HEK293T (cell line): ENCODE results near the gene FBXO7.

Experiments used
- CTCF ChIA-PET: fragments of 350-600 bp; formaldehyde crosslinking; extraction: SDS; loops from one replicate; lab custom pipeline; 2021; ENCODE audit warnings: antibody characterized with exemption, inconsistent platforms; lab: Yijun Ruan, JAX
- POLR2A ChIA-PET: fragments of 350-600 bp; formaldehyde crosslinking; extraction: SDS; loops from one replicate; lab custom pipeline; 2020; ENCODE audit warnings: antibody characterized with exemption, inconsistent platforms; lab: Yijun Ruan, JAX
- DNase-seq: peaks from one replicate; pipeline ENCODE4 v3.0.0; 2012; ENCODE audit warnings: mixed read lengths; ENCODE audit errors: extremely low spot score
- ARNT ChIP-seq: fragments of 450-650 bp; IDR thresholded peaks from 2 replicates; pipeline ENCODE4 v1.6.1; 2017; ENCODE audit warnings: mild to moderate bottlenecking
- BHLHE40 ChIP-seq: fragments of 450-650 bp; IDR thresholded peaks from 2 replicates; pipeline ENCODE4 v1.6.1; 2016; ENCODE audit warnings: mild to moderate bottlenecking, moderate library complexity, borderline replicate concordance
- CTBP1 ChIP-seq: fragments of 450-650 bp; IDR thresholded peaks from 2 replicates; pipeline ENCODE4 v1.6.1; 2016; ENCODE audit warnings: borderline replicate concordance
- ELF4 ChIP-seq: fragments of 450-650 bp; IDR thresholded peaks from 2 replicates; pipeline ENCODE4 v1.6.1; 2017; ENCODE audit warnings: antibody characterized with exemption
- FOXA1 ChIP-seq: fragments of 450-650 bp; IDR thresholded peaks from 2 replicates; pipeline ENCODE4 v1.6.1; 2016; ENCODE audit warnings: mild to moderate bottlenecking
- FOXK2 ChIP-seq: fragments of 450-650 bp; IDR thresholded peaks from 2 replicates; pipeline ENCODE4 v1.6.1; 2016; ENCODE audit warnings: mild to moderate bottlenecking
- FOXM1 ChIP-seq: fragments of 450-650 bp; IDR thresholded peaks from 2 replicates; pipeline ENCODE4 v1.6.1; 2017; ENCODE audit warnings: mild to moderate bottlenecking, borderline replicate concordance
- HDGF ChIP-seq: fragments of 450-650 bp; IDR thresholded peaks from 2 replicates; pipeline ENCODE4 v1.6.1; 2017; ENCODE audit warnings: antibody characterized with exemption, borderline replicate concordance
- L3MBTL2 ChIP-seq: fragments of 450-650 bp; conservative IDR thresholded peaks from 2 replicates; pipeline ENCODE4 v1.6.1; 2016; ENCODE audit warnings: mild to moderate bottlenecking
- LEF1 ChIP-seq: fragments of 450-650 bp; IDR thresholded peaks from 2 replicates; pipeline ENCODE4 v1.6.1; 2017; ENCODE audit warnings: mild to moderate bottlenecking, borderline replicate concordance
- NFRKB ChIP-seq: fragments of 450-650 bp; IDR thresholded peaks from 2 replicates; pipeline ENCODE4 v1.6.1; 2016; ENCODE audit warnings: mild to moderate bottlenecking, moderate library complexity
- SP1 ChIP-seq: fragments of 450-650 bp; IDR thresholded peaks from 2 replicates; pipeline ENCODE4 v1.6.1; 2017
- SUZ12 ChIP-seq: fragments of 450-650 bp; IDR thresholded peaks from 2 replicates; pipeline ENCODE4 v1.6.1; 2016; ENCODE audit warnings: mild to moderate bottlenecking
- TARDBP ChIP-seq: fragments of 450-650 bp; IDR thresholded peaks from 2 replicates; pipeline ENCODE4 v1.6.1; 2016
- ZNF384 ChIP-seq: fragments of 450-650 bp; IDR thresholded peaks from 2 replicates; pipeline ENCODE4 v1.6.1; 2016
- TF ChIP-seq, protein P1 (sequence below): fragments of 450-650 bp; IDR thresholded peaks from 2 replicates; pipeline ENCODE4 v1.6.1; 2016

Gene FBXO7

DNA sequence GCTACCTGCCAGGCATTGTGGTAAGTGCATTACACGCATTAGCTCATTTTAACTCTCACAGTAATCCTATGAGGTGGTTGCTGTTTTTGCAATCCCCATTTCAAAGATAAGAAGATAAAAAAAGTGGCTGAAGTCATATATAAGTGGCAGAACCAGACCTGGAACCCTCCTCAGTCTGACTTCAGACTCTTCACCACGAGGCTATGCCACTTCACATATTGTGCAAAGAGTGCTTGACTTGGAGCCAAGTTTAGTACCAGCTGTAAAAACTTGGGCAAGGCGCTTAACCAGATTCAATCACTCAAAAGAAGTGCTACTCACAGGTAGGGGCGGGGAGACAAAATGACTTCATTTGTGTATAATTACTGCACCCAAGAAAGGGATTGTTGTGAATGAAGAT is 25.6 kb upstream of the FBXO7 start:
- ChIA-PET POLR2A (no interaction called here), CTCF (no interaction called here)
- no peak for TF ChIP-seq NFRKB
- no peak for TF ChIP-seq ZNF384
- no peak for TF ChIP-seq LEF1
- TF ChIP-seq FOXK2: no peak
- no peak for TF ChIP-seq FOXA1
- TF ChIP-seq ELF4: no peak
- DNase-seq: no peak

DNA sequence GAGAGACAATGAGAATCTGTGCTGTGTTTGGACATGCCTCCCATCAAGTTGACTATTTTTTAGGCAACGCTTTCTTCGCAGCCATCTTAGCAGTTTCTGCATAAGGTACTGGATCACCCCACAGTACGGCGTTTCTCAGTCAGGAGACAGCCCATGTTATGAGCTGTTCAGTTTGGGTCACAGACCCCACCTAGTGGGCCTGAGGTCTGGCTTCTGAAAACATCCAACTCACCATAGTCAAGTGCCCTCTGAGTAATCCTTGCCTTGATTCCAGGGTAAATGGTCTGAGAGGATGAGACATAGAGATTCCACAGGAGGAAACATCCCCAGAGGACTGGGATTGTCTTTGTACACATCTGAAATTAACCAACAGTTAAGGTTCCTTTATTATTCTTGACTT is 17.6 kb upstream of the FBXO7 start:
- POLR2A ChIA-PET: no interaction called here
- CTCF ChIA-PET: no interaction called here
- DNase-seq: no peak
- TF ChIP-seq BHLHE40 (no peak), FOXA1 (no peak), CTBP1 (no peak)
- TF ChIP-seq, protein P1, sequence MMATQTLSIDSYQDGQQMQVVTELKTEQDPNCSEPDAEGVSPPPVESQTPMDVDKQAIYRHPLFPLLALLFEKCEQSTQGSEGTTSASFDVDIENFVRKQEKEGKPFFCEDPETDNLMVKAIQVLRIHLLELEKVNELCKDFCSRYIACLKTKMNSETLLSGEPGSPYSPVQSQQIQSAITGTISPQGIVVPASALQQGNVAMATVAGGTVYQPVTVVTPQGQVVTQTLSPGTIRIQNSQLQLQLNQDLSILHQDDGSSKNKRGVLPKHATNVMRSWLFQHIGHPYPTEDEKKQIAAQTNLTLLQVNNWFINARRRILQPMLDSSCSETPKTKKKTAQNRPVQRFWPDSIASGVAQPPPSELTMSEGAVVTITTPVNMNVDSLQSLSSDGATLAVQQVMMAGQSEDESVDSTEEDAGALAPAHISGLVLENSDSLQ: no peak

DNA sequence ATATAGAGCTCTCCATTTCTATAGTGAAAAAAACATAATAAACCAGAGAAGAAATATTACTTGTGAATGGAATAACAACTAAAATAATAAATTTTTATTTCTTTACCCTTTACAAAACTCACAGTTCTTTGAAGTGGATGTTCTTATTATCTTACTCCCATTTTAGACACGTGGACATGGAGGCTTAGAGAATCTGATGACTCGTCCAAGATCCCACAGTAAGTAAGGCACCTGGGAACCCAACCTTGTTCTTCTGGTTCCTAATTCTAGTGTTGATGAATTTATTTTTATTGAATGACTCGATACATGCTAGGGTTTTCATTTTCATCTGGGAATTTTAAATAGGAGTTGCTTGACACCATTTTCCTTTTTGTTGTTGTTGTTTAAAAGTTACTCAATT is 12.2 kb upstream of the FBXO7 start:
- no peak for DNase-seq
- POLR2A ChIA-PET: no interaction called here
- CTCF ChIA-PET: no interaction called here
- no peak for TF ChIP-seq CTBP1
- no peak for TF ChIP-seq FOXK2
- TF ChIP-seq NFRKB: no peak
- TF ChIP-seq ZNF384: no peak
- TF ChIP-seq SP1: no peak
- no peak for TF ChIP-seq FOXA1
- TF ChIP-seq FOXM1: no peak
- no peak for TF ChIP-seq ELF4
- no peak for TF ChIP-seq HDGF
- TF ChIP-seq TARDBP: no peak

DNA sequence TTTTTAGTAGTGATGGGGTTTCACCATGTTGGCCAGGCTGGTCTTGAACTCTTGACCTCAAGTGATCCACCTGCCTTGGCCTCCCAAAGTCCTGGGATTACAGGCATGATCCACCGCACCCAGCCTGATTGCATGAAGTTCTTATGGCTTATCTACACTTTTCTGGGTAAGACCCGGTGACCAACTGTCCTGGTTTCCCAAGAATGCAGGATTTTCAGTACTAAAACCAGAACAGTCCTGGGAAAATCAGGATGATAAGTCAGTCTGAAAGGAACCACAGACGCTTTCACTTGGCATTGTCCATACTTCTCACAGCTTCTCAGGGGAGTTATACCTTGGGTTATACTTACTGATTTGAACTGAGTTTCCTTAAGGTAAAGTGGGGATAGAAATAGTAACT is 8.9 kb upstream of the FBXO7 start:
- CTCF ChIA-PET: interaction anchor here (0.5 kb wide), 1 partner anchor 882 kb away, joined by 3 read pairs; no protein-coding TSS in a partner anchor
- POLR2A ChIA-PET: no interaction called here
- no peak for TF ChIP-seq SUZ12
- no peak for TF ChIP-seq FOXK2
- TF ChIP-seq FOXA1: no peak
- no peak for TF ChIP-seq SP1
- no peak for TF ChIP-seq BHLHE40
- no peak for TF ChIP-seq LEF1
- no peak for TF ChIP-seq TARDBP
- no peak for TF ChIP-seq L3MBTL2
- TF ChIP-seq FOXM1: no peak
- no peak for TF ChIP-seq ARNT
- no peak for TF ChIP-seq ZNF384
- TF ChIP-seq CTBP1: no peak
- TF ChIP-seq, protein P1: no peak
- no peak for TF ChIP-seq ELF4
- TF ChIP-seq NFRKB: no peak
- no peak for DNase-seq

DNA sequence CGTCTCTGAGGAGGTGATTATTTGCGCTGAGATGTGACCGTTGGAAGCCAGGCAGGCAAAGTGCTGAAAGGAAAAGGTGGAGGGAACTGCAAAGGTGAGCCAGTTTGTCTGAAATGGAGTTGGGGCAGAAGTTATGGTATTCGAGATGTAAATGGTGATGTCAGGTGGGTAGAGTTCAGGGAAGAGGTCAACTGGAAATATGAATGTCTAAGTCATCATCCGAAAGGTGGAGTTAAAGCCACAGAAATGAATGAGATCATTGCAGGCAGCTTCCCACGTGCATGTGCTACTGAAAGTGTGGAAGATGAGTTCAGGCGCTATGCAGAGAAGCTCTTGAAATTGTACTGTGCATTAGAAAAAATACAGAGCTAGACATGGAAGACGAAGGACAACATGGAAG is 8.1 kb upstream of the FBXO7 start:
- POLR2A ChIA-PET: no interaction called here
- TF ChIP-seq LEF1 (no peak), L3MBTL2 (no peak), FOXA1 (no peak), ELF4 (no peak), SUZ12 (no peak), TARDBP (no peak), SP1 (no peak), FOXK2 (no peak), BHLHE40 (no peak), ZNF384 (no peak), HDGF (no peak), ARNT (no peak), FOXM1 (no peak), NFRKB (no peak)
- CTCF ChIA-PET: no interaction called here
- no peak for DNase-seq

DNA sequence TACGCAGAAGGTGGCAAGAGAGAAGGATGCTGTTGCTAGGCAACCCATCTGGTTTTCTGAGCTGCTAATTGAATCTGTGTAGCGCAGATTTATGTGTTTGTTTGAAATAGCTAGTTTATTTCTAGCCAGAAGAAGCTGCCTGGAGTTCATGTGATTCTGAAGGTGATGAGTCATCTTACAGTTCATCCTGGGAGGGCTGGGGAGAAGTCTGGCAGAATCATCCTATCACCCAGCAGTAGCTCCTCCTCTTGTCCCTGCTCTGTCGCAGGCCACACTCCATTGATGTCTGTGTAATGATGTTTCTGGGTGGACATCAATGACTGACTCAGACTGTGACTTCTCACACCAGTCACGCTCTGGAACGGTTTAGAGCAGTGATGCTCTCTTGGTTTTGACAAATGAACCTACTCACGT is 4.8 kb upstream of the FBXO7 start:
- CTCF ChIA-PET: no interaction called here
- no peak for DNase-seq
- no peak for TF ChIP-seq FOXM1
- TF ChIP-seq L3MBTL2: no peak
- no peak for TF ChIP-seq SP1
- no peak for TF ChIP-seq BHLHE40
- TF ChIP-seq FOXA1: no peak
- TF ChIP-seq TARDBP: no peak
- no peak for TF ChIP-seq CTBP1
- TF ChIP-seq LEF1: no peak
- TF ChIP-seq NFRKB: no peak
- no peak for TF ChIP-seq ARNT
- no peak for TF ChIP-seq ELF4
- no peak for TF ChIP-seq ZNF384
- no peak for TF ChIP-seq SUZ12
- TF ChIP-seq, protein P1: no peak
- TF ChIP-seq HDGF: no peak
- no peak for TF ChIP-seq FOXK2
- POLR2A ChIA-PET: interaction anchor here (3.4 kb wide), 1 partner anchor 58 kb away, joined by 16 read pairs; the partner anchor contains the start of gene RTCB
